Left lobe of liver (tissue), 2 donors: ENCODE data around the gene SNX30. TPM values are rescaled to one million over a fixed set of nuclear protein-coding genes. Genes with fewer than 3 reads are reported as not detected.

ENCODE experiments used
- ATAC-seq: fragments of 200-7000 bp; cut with Tn5 transposase; one replicate; pipeline ENCODE4 v1.9.1; 2020; ENCODE audit warnings: mild to moderate bottlenecking, moderate library complexity
- DNase-seq: peaks from one replicate; pipeline ENCODE4 v3.0.0-alpha.2; 2020; ENCODE audit warnings: low spot score
- total RNA-seq: library from RNA; stranded (reverse); gene quantifications from one replicate; pipeline ENCODE4 v1.2.1, GENCODE V29; 2021
- donor health status: DM: no; HTN: no; CAD: no; lungs with moderate emphysema.
- donor health status: DM: no; HTN: yes; CAD: no.

Gene SNX30
- total RNA-seq, 1 donor from 2014 or later = 6.0 TPM

DNA sequence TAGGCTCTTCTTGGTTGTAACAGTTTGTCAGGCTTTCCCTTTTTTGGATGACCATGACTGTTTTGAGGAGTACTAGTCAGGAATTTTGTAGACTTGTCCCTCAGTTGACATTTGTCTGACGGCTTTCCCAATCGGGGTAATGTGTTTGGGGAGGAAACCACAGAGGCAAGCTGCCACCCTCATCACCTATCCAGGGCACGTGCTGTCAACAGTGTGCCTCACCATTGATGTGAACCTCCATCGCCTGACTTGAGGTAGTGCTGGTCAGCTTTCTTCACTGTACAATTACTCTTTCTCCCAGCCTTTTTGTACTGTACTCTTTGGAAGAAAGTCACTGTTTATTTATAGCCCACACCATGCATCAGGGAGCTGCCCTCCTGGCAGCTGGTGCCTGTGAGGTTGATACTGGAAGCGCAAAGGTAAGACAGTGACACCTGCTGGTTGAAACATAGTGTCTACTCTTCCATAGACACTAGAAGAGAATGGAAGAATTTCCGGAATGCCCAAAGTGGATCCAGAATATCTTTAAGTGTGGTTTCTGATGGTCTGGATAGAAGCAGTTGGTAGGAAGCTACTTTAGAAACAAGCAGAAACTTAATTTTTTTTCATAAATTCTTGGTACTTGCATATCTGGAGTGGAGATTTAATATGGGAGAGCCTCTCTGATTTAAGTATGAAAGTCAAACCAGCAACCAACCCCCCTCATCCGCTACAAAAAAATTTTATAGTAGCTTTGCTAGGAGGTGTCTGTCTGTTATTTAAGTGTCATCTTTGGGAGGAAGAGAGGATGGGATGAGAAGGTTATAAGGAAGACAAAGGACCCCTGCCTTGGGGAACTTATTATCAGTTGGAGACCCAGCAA lies 69.3 kb downstream of the SNX30 start:
- DNase-seq (no peak), ATAC-seq (peak; percentile 93)

- ATAC-seq = no peak
Observed at GRCh38 chr9:112820881-112821280, 70.3 kb downstream of the SNX30 start.

DNA sequence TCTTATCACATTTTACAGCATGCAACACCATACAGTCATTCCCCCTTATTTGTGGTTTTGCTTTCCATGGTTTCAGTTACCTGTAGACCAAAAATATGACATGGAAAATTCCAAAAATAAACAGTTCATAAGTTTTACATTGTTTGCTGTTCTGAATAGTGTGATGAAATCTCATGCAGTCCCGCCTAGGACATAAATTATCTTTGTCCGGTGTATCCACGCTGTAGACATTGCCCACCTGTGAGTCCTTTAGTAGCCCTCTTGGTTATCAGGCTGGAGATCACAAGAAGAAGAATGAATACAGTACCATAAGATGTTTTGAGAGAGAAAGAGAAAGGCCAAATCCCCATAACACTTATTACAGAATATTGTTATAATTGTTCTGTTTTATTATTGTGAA lies 72.1 kb downstream of the SNX30 start:
- ATAC-seq (no peak), DNase-seq (no peak)

More at GRCh38 chr9:112820881-112821280, 70.3 kb downstream of the SNX30 start:
- DNase-seq = no peak

DNA sequence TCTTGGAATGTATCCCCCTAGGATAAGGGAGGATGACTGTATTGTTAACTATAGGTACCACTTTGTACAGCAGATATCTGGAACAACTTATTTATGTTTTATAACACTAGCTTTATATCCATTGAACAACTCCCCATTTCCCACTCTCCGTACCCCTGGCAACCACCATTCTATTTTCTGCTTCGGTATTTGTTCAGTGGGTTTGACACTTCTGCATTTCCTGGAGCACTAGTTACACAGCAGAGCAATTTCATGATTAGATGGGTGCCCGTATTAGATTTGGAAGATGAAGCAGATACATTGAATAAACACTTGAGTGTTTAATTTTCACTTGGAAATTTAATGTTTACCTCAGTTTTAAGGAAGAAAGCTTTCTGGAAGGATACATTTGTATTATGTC lies 72.7 kb downstream of the SNX30 start:
- DNase-seq (no peak), ATAC-seq (no peak)

GRCh38 chr9:112831281-112831851 lies 80.8 kb downstream of the SNX30 start:
- DNase-seq (peak; percentile 73), ATAC-seq (peak; percentile 81)

- peak; percentile 38 for ATAC-seq
- no peak for DNase-seq
Observed at GRCh38 chr9:112831969-112832368, 81.4 kb downstream of the SNX30 start.

- DNase-seq = no peak
- no peak for ATAC-seq
Observed at GRCh38 chr9:112833081-112833480, 82.5 kb downstream of the SNX30 start.

DNA sequence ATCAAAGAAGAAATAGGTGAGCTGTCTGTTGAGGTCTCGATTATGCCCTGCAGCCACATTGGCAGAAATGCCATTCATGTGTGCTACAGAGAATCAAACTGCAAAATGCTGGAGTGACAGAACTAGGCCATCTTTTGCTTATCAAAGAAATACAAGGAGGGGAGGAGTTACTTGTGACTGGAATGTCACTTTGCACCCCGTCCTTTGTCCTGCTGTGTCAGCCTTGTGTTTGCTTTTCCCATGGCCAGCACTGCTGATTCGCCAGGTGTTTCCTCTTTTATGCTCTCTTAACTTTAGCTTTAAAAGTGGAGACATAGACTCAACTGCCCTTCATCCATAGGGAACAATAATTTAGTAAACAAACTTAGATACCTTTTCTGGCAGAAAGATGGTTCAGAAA lies 85.8 kb downstream of the SNX30 start:
- ATAC-seq (peak; percentile 80), DNase-seq (peak; percentile 69)

- DNase-seq = no peak
- ATAC-seq = no peak
Observed at GRCh38 chr9:112838342-112838741, 87.8 kb downstream of the SNX30 start.

DNA sequence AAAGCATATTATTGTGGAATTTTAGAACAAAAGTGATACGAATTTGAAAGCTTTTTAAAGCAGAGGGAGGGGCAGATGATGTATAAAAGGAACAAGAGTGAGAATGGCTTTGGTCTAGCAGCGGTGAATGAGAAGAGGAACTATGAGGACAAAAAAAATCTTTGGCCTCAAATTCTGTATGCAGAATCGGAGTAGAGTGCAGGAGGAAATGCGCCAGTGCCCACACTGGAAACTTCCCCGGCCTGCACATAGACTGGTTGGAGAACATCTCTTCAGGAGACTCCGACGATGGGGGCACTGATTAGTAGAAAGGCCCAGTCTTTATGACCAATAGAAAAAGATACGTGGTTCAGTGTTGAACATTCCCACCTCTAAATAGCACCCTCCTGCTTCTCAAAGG lies 88.8 kb downstream of the SNX30 start:
- ATAC-seq = no peak
- no peak for DNase-seq

GRCh38 chr9:112841261-112841660 lies 90.7 kb downstream of the SNX30 start:
- no peak for ATAC-seq

GRCh38 chr9:112842555-112842954 lies 92.0 kb downstream of the SNX30 start:
- ATAC-seq (no peak), DNase-seq (no peak)

More at GRCh38 chr9:112841261-112841660, 90.7 kb downstream of the SNX30 start:
- no peak for DNase-seq

DNA sequence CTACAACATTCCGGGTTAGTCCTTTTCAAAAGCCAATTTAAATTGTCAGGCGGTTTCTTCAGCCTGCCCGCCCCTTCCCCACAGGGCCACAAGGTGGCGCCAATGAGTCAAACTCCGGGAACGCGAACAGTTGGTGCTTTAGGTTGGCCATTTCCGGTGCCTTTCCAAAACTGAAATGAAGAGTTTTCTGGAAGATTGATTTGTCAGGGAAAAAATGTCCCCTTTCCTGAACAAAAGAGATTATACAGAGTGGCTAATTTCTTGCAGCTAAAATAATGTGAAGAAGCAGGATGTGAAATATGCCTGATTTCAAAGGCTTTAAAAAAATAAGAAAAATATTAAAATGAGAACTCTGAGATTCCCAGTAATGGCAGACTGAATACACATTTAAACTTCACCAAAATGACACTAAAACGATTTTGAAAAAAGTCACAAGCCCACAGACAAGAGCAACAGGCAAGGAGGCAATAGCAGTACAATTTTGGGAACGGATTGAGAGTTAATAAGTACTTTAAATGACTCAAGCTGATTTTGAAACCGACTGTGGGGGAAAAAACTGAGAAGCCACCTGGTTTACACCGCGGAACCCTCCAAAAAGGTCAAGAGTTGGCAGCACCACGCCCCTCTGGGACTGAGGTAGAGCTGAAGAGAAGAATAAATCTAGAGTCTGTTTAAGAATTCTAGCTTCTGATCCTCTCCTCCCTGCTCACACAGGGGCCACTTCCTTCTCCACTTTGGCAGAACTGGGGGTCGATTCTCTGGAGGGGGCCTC lies 94.4 kb downstream of the SNX30 start:
- peak; percentile 97 for ATAC-seq
- peak; percentile 78 for DNase-seq

GRCh38 chr9:112846528-112847488 lies 96.2 kb downstream of the SNX30 start:
- DNase-seq (no peak), ATAC-seq (no peak)

DNA sequence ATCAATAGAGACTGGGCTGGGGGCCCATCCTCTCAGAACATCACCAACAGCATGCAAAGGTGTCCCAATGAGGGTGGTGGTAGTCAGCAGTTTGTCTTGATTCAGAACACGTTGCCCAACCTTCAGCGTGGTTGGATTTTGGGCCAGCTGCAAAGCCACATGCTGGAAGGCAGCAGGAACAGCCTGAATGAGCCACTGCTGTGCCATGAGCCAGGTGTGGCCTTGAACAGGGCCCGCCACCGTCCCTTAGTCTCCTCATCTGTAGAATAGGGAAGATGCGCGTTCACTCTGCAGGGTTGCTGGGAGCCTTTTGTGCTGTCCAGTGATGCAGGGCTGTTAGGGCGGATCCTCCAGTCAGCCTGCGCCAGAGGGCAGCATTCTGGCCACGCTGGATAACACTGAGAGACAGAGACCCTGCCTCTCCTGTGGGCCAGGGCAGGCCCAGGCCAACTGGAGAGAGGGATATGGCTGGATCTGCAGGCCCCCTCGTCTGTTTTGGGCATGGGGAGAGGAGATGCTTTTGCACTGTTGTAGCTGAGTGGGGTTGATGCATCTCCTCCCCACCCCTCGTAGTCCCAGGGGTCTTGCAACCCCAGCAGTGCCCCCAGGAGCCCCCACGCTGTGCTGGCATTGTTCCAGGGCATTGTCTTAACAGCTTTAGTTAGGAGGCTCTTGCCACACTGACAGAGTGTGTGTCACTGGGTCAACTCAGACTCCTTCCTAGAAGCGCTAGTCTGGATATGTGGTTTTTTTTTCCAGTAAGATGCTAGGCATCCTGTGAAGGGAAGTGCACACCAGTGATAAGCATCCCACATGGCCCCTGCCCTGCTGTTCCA lies 98.0 kb downstream of the SNX30 start:
- ATAC-seq = no peak
- DNase-seq = no peak

- DNase-seq (no peak), ATAC-seq (no peak)
Observed at GRCh38 chr9:112849363-112849922, 98.9 kb downstream of the SNX30 start.

GRCh38 chr9:112850840-112851239 lies 100.3 kb downstream of the SNX30 start:
- DNase-seq (no peak), ATAC-seq (no peak)

DNA sequence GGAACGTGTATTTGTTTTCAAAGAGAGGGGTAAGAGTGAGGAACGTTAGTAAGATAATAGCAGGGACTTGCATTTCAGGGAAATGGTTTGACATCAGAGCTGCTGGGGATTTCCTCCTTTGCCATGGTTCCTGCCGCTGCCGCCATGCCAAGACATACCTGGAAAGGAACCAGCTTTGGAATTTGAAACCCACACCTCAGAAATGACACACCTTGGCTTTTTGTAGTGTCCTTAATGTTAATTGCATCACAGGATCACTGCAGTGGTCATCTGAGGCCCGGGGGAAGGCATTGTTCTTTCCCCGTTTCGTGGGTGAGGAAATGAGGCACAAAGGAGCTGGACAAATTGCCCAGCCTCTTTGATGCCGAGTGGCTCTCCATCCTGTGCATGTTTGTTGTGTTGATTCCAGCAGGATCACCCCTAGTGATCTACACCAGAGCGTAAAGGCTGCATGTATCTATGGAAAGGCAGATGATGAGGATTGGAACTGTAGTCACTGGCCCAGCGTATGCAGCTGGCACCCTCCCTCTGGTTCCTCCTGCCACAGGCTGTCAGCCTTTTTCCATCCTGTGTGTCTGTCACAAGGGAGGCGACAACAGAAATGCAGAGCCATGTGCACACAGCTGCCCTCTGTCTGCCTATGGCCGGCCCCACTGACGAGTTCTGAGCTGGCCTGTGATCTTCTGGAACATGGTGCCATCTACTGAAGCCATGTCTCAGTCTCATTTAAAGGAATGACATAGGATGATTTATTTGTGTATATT lies 102.4 kb downstream of the SNX30 start:
- ATAC-seq (no peak), DNase-seq (no peak)
